Stimulated activated CD4-positive, alpha-beta T cell treated with anti-CD3 and anti-CD28 coated beads, Interleukin-15, amount 100 ng/mL, for 48 hours (primary cell): ENCODE data around the gene HDAC6.
"Not testable (repeated sequence)": the region's sequence is repeated elsewhere in the genome, so short reads cannot be mapped to it uniquely, and the experiment has no call there.

ENCODE experiments used
- DNase-seq, 2 donors: peaks; one replicate each; pipeline ENCODE4 v3.0.0-alpha.2; 2020; ENCODE audit warnings: low read depth in 2 of 2

HDAC6 gene

DNA sequence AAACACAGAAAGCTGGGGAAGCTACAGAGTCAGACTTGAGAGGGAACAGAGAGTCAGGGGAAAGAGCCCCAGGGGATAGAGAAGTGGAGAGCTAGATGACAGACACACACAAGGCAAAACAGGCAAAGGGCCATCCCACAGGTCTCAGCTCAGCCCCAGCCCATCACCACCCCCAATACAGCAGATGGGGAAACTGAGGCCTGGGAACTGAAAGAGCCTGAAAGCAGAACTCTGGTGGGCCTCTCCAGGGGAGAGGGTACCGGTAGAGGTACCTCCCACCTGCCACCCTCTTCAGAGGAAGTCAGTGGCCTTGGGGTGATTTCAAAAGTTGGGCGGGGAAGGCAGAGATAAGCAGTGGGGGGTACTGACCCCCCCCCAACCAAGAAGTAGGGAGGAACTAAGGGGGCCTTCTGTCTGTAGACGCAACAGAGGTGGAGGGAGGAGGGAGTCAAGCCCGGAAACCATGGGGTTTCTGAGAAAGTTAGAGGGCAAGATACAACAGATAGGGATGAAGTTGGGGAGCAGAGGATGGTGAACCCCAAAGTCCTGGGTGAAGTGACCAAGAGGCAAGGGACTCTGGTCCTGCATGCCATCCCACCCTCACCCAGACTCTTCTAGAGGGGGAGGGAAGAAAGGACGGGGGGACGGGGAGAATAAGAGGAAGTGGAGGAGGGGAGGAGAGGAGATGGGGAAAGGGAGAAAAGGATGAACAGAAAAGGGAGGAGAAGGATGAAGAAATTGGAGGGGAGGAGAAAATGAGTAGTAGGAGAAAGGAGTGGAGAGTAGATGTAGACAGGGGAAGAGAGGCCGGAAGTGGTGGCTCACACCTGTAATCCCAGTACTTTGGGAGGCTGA lies 12.3 kb upstream of the HDAC6 start:
- DNase-seq: no peak

DNA sequence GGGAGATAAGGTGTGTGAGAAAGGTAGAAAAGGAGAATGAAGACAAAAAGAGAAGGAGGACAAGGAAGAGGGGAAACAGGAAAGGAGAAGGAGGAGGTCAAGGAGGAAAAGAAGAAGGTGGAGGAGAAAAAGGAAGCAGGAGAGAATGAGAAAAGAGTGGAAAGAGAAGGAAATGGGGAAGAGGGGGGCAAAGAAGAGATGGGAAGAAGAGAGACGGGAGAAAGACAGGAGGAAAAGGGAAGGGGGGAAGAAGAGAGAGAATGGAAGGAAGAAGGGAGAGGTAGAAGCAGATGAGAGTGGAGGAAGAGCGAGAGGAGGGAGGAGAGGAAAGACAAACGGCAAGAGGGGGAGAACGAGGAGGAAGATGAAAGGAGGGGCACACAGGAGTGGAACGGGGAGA lies 11.4 kb upstream of the HDAC6 start:
- no peak for DNase-seq

- DNase-seq: no peak
Measured at GRCh38 chrX:48791063-48791820, 10.6 kb upstream of the HDAC6 start.

GRCh38 chrX:48792219-48792618 lies 9.6 kb upstream of the HDAC6 start:
- DNase-seq: no peak

- no peak for DNase-seq
Measured at GRCh38 chrX:48793935-48794334, 7.9 kb upstream of the HDAC6 start.

- no peak for DNase-seq
Measured at GRCh38 chrX:48794340-48794910, 7.4 kb upstream of the HDAC6 start.

- DNase-seq: no peak
Measured at GRCh38 chrX:48794911-48795515, 6.9 kb upstream of the HDAC6 start.

- DNase-seq: no peak
Measured at GRCh38 chrX:48798318-48798717, 3.5 kb upstream of the HDAC6 start.

GRCh38 chrX:48800574-48801279 lies 1.1 kb upstream of the HDAC6 start:
- no peak for DNase-seq

DNA sequence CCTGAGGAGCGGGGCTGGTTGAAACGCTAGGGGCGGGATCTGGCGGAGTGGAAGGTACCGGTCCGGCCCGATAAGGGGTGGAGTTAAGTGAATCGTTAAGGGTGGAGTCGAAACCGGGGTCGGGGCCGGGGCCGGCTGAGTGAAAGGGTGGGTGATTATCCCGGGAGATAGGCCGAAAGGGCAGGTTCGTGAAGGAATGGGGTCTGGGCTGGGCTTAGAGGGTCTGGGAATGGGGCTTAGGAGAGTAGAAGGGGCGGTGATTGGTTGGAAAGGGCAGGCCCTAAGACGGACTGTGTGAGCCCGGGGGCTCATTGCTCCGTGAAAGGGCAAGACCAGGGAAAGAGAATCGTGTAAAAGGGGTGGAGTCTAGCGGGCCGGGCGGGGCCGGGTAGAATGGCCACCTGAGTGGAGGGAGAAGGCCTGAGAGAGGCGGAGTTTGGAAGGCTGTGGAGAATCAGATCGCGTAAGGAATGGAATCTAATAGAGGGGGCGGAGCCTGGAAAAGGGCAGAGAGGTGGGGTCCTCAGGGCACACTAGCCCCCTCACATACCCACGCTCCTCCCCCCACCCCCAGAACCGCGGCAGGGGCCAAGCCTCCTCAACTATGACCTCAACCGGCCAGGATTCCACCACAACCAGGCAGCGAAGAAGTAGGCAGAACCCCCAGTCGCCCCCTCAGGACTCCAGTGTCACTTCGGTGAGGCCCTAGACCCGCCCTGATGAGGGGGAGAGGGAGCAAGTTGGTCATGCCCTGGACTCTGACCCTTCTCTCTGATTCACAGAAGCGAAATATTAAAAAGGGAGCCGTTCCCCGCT lies 430 bp downstream of the HDAC6 start:
- DNase-seq: peak; percentile 50 to 60

DNA sequence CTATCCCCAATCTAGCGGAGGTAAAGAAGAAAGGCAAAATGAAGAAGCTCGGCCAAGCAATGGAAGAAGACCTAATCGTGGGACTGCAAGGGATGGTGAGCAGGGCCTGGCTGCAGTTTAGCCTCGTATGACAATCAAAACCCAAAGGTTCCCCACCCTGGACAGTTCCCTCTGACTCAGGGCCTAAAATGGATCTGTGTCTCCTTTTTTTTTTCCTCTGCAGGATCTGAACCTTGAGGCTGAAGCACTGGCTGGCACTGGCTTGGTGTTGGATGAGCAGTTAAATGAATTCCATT lies 986 bp downstream of the HDAC6 start:
- no peak for DNase-seq

GRCh38 chrX:48806081-48806480 lies 4.2 kb downstream of the HDAC6 start:
- no peak for DNase-seq

GRCh38 chrX:48813644-48814043 lies 11.8 kb downstream of the HDAC6 start:
- DNase-seq: no peak

- DNase-seq: no peak
Measured at GRCh38 chrX:48814722-48815121, 12.9 kb downstream of the HDAC6 start.

DNA sequence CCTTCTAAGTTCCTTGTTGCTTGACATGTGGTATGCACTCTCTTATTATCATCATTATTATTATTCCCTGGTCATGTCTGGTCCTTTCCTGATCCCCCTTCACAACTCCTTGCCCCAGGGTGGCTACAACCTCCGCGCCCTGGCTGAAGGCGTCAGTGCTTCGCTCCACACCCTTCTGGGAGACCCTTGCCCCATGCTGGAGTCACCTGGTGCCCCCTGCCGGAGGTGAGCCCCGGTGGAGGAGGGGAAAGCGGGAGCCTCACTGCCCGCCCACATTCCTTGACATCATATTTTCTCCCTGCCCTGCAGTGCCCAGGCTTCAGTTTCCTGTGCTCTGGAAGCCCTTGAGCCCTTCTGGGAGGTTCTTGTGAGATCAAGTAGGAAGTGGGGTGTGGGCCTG lies 13.4 kb downstream of the HDAC6 start:
- no peak for DNase-seq

GRCh38 chrX:48816014-48816810 lies 14.3 kb downstream of the HDAC6 start:
- DNase-seq: no peak

DNA sequence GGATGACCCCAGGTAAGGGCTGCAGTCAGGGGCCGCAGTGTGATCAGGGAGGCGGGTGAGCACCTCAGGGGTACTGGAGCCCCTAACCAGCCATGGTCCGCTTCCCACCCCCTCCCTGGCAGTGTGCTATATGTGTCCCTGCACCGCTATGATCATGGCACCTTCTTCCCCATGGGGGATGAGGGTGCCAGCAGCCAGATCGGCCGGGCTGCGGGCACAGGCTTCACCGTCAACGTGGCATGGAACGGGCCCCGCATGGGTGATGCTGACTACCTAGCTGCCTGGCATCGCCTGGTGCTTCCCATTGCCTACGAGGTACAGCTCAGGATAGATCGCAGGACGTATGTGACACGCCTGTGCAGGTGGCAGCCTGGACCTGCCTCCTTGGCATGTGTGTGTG lies 16.2 kb downstream of the HDAC6 start:
- DNase-seq: no peak

DNA sequence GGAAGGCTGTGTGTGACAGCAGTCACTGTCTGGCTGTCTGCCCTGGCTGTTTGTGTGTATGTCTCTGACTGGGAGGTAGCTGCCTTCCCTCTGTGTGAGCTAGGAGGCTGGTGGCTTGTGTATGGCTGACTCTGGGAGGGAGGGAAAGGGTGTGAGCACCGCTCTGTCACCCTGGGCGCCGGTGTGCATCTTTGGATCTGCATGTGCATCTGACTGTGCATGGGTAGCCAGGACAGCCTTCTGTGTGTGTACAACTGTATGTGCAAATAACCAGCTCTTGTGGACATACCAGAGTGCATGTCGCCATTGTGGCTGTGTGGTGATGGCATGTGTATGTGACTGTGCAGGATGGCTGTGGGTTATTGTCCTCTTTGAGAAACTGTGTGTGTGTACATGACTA lies 17.0 kb downstream of the HDAC6 start:
- DNase-seq: no peak

DNA sequence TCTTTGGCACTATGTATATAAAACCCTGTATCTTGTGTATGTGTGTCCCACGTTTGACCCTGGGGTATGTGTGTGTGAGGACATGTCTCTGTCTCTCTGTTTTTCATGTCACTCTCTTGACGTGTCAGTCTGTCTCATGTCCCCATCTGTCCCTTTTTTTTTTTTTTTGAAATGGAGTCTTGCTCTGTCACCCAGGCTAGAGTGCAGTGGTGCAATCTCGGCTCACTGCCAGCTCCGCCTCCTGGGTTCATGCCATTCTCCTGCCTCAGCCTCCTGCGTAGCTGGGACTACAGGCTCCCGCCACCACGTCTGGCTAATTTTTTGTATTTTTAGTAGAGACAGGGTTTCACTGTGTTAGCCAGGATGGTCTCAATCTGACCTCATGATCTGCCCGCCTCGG lies 17.5 kb downstream of the HDAC6 start:
- DNase-seq: not testable (repeated sequence)

- no peak for DNase-seq
Measured at GRCh38 chrX:48823053-48823452, 21.2 kb downstream of the HDAC6 start.
